Measurements from ENCODE around the gene ANTKMT. TPM values are rescaled to one million over a fixed set of nuclear protein-coding genes. Genes with fewer than 3 reads are reported as not detected.
A peak's percentile ranks its signal among the peaks of the same experiment; 100 is the strongest.

Gene ANTKMT
- 10 to 100 TPM; 36.5 to 37.5 TPM for total RNA-seq

- no peak for DNase-seq (ENCODE audit: low spot score)
- no peaks in the 10 kb centered on the region for H3K27me3 ChIP-seq
- no peaks in the 10 kb centered on the region for H3K36me3 ChIP-seq
- H3K9me3 ChIP-seq: no peaks in the 10 kb centered on the region
- H3K4me1 ChIP-seq: peaks cover 0 to 44% of the 10 kb centered on the region in 2 donors
- peak in 1 of 2 donors; percentile 19 for TF ChIP-seq CTCF (IDR thresholded peaks at IDR 0.05)
- H3K4me3 ChIP-seq: peak within 1 kb of the TSS; percentile 65 to 83
- H3K27ac ChIP-seq: peak within 1 kb of the TSS; percentile 91 to 92
Observed at GRCh38 chr16:720990-721764, at the start of gene ANTKMT. Gene ANTKMT (plus strand): TSS chr16:721146. CDS start chr16:721275, 129 bp downstream.

- Histone ChIP-seq H3K27me3 (no peaks in the 10 kb centered on the region), H3K4me1 (peaks cover 0 to 47% of the 10 kb centered on the region in 2 donors), H3K9me3 (no peaks in the 10 kb centered on the region), H3K4me3 (no peak overlapping the region), H3K27ac (no peak overlapping the region), H3K36me3 (peaks cover 44% of the 10 kb centered on the region)
- no peak for DNase-seq (ENCODE audit: low spot score)
- TF ChIP-seq CTCF (IDR thresholded peaks at IDR 0.05): no peak
Observed at GRCh38 chr16:671353-672131, 49.4 kb upstream of the ANTKMT start.

- Histone ChIP-seq H3K9me3 (no peaks in the 10 kb centered on the region), H3K4me3 (no peak overlapping the region), H3K27ac (no peak overlapping the region), H3K27me3 (no peaks in the 10 kb centered on the region), H3K4me1 (peaks cover 0 to 43% of the 10 kb centered on the region in 2 donors), H3K36me3 (peaks cover 44% of the 10 kb centered on the region)
- no peak for DNase-seq (ENCODE audit: low spot score)
- TF ChIP-seq CTCF (IDR thresholded peaks at IDR 0.05): no peak
Observed at GRCh38 chr16:672371-672770, 48.6 kb upstream of the ANTKMT start.

- H3K27ac ChIP-seq: no peak overlapping the region
- no peaks in the 10 kb centered on the region for H3K9me3 ChIP-seq
- H3K36me3 ChIP-seq: peaks cover 44% of the 10 kb centered on the region
- H3K27me3 ChIP-seq: no peaks in the 10 kb centered on the region
- no peak for TF ChIP-seq CTCF (IDR thresholded peaks at IDR 0.05)
- no peak overlapping the region for H3K4me3 ChIP-seq
- H3K4me1 ChIP-seq: peaks cover 0 to 39% of the 10 kb centered on the region in 2 donors
- no peak for DNase-seq (ENCODE audit: low spot score)
Observed at GRCh38 chr16:672851-673250, 48.1 kb upstream of the ANTKMT start.

GRCh38 chr16:673399-673991, 47.5 kb upstream of the ANTKMT start:
- no peak for TF ChIP-seq CTCF (IDR thresholded peaks at IDR 0.05)
- Histone ChIP-seq H3K4me1 (peaks cover 0 to 35% of the 10 kb centered on the region in 2 donors), H3K27me3 (no peaks in the 10 kb centered on the region), H3K4me3 (no peak overlapping the region), H3K27ac (no peak overlapping the region), H3K9me3 (no peaks in the 10 kb centered on the region), H3K36me3 (peaks cover 44% of the 10 kb centered on the region)
- DNase-seq (ENCODE audit: low spot score): no peak

All from right atrium auricular region (tissue), 2 donors.